ENCODE measurements around the gene HELZ.

HELZ gene

GRCh38 chr17:67196422-67196821 lies 48.6 kb downstream of the HELZ start:
- no peak for DNase-seq (ENCODE audit: low read depth in 1 of 2, low spot score in 1 of 2)

DNA sequence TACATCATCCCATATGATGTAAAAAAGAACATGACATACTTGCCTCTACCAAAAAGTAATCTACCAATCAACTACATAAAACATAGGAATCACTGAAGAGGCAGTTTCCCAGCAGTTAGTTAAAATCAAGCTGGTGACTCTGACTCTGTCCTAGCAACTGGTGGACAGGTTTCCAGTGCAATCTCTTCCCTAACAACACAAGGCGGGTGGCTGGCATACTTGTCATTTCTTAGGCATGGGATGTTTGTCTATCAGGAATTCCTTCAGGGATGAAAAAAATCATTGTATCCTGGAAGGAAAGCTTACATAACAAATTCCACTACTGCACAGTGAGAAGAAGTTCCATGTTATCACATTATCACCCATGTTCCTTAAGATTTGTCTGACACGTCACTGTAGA lies 50.9 kb downstream of the HELZ start:
- no peak for DNase-seq (ENCODE audit: low read depth in 1 of 2, low spot score in 1 of 2)

DNA sequence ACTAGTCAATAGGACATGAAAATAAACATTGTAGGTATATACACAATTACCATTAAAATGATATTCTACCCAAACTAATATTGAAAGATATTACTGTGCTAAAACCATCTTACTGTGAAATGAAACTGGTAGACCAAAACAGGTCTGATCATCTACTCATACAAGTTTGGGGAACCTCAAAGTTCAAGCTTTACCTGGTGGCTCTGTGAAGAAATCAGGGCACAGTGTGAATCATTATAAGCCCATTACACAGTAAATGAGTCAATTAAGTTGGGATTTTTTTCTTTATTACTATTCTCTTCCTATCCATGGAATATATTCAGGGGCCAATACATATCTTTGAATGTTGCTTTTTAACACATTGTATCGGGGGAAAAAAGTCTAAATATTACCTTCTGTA lies 57.1 kb downstream of the HELZ start:
- DNase-seq (ENCODE audit: low read depth in 1 of 2, low spot score in 1 of 2): no peak

DNA sequence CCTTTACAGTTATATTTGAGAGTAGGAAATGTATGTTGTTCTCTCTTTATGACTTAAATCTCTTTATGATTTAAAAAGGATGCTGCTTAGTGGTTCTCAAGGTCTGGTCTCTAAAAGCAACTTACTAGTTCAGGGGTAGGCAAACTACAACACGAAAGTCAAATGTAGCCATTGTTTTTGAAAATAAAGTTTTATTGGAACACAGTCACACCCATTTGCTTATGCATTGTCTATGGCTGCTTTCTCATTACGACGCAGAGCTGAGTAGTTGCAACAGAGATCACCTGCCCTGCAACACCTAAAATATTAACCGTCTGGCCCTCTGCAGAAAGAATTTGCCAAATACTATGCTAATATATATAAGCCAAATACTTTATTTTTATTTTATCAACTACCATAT lies 58.2 kb downstream of the HELZ start:
- no peak for DNase-seq (ENCODE audit: low read depth in 1 of 2, low spot score in 1 of 2)

- DNase-seq (ENCODE audit: low read depth in 1 of 2, low spot score in 1 of 2): no peak
Observed at GRCh38 chr17:67183531-67183930, 61.5 kb downstream of the HELZ start.

- no peak for DNase-seq (ENCODE audit: low read depth in 1 of 2, low spot score in 1 of 2)
Observed at GRCh38 chr17:67181825-67182224, 63.2 kb downstream of the HELZ start.

- no peak for DNase-seq (ENCODE audit: low read depth in 1 of 2, low spot score in 1 of 2)
Observed at GRCh38 chr17:67180275-67180674, 64.7 kb downstream of the HELZ start.

DNA sequence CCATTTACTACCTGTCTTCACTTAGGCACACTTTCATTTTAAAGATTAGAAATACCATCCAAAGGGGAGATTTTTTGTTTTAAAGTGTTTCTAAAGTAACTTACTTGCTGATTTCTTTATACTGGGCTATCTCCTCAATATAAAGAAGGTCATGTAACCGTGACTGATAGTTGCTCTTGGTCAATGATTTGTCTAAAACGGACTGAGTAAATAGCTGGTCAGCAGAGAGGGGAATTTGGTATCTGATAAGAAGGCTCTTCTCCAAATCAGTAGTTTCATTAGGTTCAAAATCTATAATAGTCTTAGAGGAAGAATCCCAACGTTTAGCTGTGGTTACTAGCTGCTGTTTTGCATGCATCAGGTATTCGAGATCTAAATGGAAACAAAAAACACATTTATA lies 66.4 kb downstream of the HELZ start:
- DNase-seq (ENCODE audit: low read depth in 1 of 2, low spot score in 1 of 2): no peak

GRCh38 chr17:67177732-67178131 lies 67.3 kb downstream of the HELZ start:
- DNase-seq (ENCODE audit: low read depth in 1 of 2, low spot score in 1 of 2): no peak

DNA sequence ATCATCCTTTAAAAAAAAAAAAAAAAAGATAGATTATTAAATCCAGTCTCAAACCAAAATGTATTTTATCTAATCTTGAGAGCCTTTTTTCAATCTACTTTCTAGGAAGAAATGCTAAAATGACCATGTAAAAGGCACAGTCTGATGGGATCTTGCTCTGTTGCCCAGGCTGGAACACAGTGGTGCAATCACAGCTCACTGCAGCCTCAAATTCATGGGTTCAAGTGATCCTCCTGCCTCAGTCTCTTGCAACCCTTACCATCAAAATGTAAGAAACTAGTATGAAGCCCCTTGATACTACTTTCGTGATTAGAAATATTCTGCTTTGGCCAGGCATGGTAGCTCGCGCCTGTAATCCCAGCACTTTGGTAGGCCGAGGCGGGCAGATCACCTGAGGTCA lies 70.8 kb downstream of the HELZ start:
- DNase-seq (ENCODE audit: low read depth in 1 of 2, low spot score in 1 of 2): no peak

DNA sequence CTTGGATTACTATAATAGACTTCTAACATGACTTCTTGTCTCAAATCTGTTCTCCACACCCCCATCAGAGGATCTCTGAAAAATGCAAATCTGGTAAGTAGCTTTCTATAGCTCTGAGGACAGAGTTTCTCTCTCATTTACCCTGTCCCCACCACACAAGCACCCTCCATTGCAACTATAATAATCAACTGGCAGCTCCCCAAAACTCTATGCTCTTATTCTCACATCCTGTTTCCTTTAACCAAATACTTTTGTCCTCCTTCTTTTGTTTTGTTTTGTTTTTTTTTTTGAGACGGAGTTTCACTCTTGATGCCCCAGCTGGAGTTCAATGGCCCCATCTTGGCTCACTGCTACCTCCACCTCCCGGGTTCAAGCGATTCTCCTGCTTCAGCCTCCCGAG lies 73.4 kb downstream of the HELZ start:
- no peak for DNase-seq (ENCODE audit: low read depth in 1 of 2, low spot score in 1 of 2)

GRCh38 chr17:67168496-67168895 lies 76.5 kb downstream of the HELZ start:
- DNase-seq (ENCODE audit: low read depth in 1 of 2, low spot score in 1 of 2): no peak

DNA sequence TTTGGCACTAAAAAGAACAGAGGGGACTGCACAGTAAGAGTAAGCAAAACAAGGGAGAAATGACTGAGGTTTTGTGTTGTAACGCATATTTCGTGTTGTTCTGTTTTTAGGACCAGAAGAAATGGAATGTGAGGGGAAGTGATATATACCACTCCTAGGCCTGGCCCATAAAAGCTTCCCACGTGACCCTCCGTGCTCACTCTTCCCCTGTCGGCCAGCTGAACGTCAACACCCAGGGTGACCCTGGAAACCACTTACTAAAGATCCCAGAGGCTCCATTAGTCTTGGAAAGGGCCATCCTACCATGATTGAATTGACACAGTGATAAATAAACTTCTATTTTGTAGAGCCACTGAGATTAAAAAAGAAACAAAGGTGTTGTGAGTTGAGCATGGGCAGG lies 79.8 kb downstream of the HELZ start:
- DNase-seq (ENCODE audit: low read depth in 1 of 2, low spot score in 1 of 2): no peak

DNA sequence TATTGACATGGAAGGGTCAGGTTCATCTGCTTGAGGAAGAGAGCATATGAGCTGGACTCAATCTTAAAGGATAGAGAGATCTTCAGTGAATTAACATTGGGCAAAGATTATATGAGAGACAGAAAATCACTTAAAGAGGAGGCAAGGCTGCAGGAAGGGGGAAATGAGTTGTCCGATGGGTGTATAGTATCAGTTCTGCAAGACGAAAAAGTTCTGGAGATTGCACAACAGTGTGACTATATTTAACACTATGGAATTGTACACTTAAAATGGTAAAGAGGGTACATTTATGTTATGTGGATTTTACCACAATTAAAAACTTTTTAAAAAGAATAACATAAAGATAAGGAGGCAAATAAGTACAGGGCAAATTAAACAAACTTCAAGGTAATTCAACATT lies 80.7 kb downstream of the HELZ start:
- DNase-seq (ENCODE audit: low read depth in 1 of 2, low spot score in 1 of 2): no peak

DNA sequence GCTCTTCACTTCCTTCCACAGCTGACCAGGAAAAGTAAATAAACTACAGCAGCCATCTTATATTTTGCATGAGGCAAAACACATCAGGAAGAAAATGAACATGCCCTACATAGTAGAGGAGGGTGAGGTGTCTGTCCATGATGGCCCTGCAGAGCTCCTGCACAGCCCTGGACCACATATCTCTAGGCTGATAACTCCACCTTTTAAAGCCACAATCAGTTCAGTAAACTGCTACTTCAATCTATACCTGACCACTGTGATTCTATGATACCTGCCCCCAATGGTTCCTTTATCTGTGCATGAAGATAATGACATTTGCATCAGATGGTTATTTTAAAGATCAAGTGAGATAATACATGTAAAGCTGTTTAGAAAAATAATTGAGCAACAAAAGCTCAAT lies 82.2 kb downstream of the HELZ start:
- DNase-seq (ENCODE audit: low read depth in 1 of 2, low spot score in 1 of 2): no peak

GRCh38 chr17:67161573-67161972 lies 83.4 kb downstream of the HELZ start:
- no peak for DNase-seq (ENCODE audit: low read depth in 1 of 2, low spot score in 1 of 2)

DNA sequence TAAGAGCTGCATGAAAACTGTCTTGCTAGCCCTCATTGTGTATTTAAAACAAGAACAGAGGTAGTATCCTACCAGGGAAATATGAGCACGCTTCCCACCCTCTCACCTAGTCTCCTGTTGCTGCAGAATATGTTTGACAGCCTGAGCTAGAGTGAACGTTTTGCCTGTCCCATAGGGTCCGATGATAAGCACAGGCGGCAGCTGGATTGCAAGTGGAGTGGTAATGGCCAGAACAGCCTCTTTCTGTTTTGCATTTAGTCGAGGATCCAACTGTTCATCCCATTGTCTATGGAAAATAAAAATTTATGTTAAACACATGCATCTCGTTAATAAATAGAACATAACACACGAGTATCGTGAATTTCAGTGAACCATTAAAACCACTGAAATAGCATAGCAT lies 84.2 kb downstream of the HELZ start:
- DNase-seq (ENCODE audit: low read depth in 1 of 2, low spot score in 1 of 2): no peak

DNA sequence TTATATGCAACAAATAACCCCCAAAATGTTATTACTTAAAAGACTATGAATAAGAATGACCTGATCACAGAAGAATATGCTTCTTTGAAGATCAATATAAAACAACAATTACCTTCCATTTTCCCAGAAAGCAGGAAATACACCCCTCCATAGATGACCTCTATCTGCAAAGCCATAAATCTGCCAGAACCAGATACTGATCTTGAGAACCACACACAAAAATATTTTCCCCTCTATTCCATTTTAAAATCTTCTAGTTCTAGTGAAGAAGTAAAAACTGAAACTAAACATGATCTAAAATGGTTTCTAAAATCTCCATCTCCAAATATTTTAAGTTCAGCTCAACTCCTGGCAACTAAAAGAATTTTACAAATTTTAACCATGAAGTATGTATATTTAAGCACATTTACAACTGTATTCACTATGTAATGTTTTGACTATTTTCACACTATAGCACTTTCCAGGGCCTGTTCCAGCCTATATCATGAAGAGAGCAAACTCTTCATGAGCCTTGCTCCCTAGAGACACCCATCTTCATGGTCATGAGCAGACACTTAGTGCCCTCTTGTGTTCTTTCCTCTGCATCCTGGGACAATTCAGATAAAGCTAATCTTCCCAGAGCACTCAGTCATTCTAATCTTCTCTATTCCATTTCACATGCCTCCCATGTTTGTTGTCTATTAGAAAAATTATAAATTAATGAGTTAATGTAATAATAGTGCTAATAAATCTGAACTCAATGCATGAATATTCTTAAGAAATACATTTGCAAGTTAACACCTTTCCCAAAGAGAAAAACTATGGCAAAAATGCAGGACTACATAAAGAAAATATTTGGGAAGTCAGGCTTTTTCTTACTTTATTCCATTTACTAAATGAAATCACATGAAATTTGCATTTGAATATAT lies 87.0 kb downstream of the HELZ start:
- DNase-seq (ENCODE audit: low read depth in 1 of 2, low spot score in 1 of 2): no peak

- DNase-seq (ENCODE audit: low read depth in 1 of 2, low spot score in 1 of 2): no peak
Observed at GRCh38 chr17:67156269-67157199, 88.5 kb downstream of the HELZ start.

- DNase-seq (ENCODE audit: low read depth in 1 of 2, low spot score in 1 of 2): no peak
Observed at GRCh38 chr17:67152824-67153223, 92.2 kb downstream of the HELZ start.

GRCh38 chr17:67151717-67152116 lies 93.3 kb downstream of the HELZ start:
- no peak for DNase-seq (ENCODE audit: low read depth in 1 of 2, low spot score in 1 of 2)

- no peak for DNase-seq (ENCODE audit: low read depth in 1 of 2, low spot score in 1 of 2)
Observed at GRCh38 chr17:67150826-67151225, 94.2 kb downstream of the HELZ start.

Data from activated T-helper 1 cell treated with anti-CD3 and anti-CD28 coated beads, Interleukin-2, amount 50 U/mL, for 16 hours (primary cell).